Rectal smooth muscle tissue (tissue), 1 donor: ENCODE data around the gene SPOCD1.

ENCODE experiments used
- H3K27ac ChIP-seq: one replicate; pipeline ENCODE4 v1.7.0; 2013; ENCODE audit warnings: low read depth, low read length, inconsistent platforms
- H3K27me3 ChIP-seq: one replicate; pipeline ENCODE4 v1.7.0; 2013; ENCODE audit warnings: low read length; ENCODE audit not compliant: control insufficient read depth, insufficient read depth
- H3K36me3 ChIP-seq: one replicate; pipeline ENCODE4 v1.7.0; 2013; ENCODE audit warnings: low read length; ENCODE audit not compliant: control insufficient read depth, insufficient read depth
- H3K4me1 ChIP-seq: one replicate; pipeline ENCODE4 v1.7.0; 2013; ENCODE audit warnings: low read length; ENCODE audit not compliant: control insufficient read depth, insufficient read depth
- H3K4me3 ChIP-seq: one replicate; pipeline ENCODE4 v1.7.0; 2013; ENCODE audit warnings: low read length
- H3K9ac ChIP-seq: one replicate; pipeline ENCODE4 v1.7.0; 2013; ENCODE audit warnings: low read length

The SPOCD1 gene

DNA sequence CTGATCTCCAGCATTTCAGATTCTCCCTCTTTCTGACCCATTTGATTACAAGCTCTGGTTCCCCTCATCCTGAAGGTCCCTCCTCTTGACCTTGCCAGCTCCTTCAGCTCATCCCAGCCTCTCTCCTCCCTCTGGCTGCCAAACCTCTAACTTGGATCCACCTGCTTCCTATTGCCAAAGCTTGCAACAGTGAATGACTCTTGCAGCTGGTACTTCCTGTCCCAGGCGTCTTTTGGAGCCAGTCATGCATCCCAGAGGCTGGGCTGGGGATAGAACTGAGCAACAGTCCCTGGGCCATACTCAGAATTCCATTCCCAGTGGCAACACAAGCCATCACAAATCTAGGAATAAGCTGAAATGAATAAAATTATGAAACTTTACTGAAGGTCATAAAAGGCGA lies 27.7 kb upstream of the SPOCD1 start:
- Histone ChIP-seq H3K4me3 (no peak overlapping the region), H3K4me1 (no peaks in the 10 kb centered on the region), H3K27ac (no peak overlapping the region), H3K27me3 (no peaks in the 10 kb centered on the region), H3K36me3 (no peaks in the 10 kb centered on the region), H3K9ac (no peak overlapping the region)

DNA sequence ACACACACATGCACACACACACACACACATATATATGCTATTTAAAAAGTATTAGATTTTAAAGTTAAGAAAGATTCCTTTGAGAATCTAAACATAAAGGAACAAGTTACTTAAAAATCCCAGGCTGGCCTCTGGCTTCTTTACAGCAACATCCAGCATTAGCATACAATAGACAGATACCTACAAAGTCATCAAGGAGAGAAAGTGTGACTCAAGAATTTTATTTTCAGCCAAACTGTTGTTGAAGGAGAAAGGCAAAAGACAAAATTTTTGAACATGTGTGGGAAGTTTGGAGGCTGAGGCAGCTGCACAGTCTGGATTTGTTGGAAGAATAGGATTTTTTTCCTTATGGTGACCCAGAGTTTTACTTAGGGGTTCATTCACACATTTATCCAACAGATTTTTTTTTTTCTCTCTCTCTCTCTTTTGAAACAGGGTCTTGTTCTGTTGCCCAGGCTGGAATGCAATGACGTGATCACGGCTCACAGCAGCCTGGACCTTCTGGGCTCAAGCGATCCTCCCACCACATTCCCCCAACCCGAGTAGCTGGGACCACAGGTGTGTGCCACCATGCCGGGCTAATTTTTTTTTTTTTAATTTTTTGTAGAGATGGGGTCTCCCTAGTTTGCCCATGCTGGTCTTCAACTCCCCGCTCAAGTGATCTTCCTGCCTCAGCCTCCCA lies 24.0 kb upstream of the SPOCD1 start:
- no peak overlapping the region for H3K9ac ChIP-seq
- no peaks in the 10 kb centered on the region for H3K27me3 ChIP-seq
- no peaks in the 10 kb centered on the region for H3K36me3 ChIP-seq
- no peak overlapping the region for H3K4me3 ChIP-seq
- no peak overlapping the region for H3K27ac ChIP-seq
- no peaks in the 10 kb centered on the region for H3K4me1 ChIP-seq

DNA sequence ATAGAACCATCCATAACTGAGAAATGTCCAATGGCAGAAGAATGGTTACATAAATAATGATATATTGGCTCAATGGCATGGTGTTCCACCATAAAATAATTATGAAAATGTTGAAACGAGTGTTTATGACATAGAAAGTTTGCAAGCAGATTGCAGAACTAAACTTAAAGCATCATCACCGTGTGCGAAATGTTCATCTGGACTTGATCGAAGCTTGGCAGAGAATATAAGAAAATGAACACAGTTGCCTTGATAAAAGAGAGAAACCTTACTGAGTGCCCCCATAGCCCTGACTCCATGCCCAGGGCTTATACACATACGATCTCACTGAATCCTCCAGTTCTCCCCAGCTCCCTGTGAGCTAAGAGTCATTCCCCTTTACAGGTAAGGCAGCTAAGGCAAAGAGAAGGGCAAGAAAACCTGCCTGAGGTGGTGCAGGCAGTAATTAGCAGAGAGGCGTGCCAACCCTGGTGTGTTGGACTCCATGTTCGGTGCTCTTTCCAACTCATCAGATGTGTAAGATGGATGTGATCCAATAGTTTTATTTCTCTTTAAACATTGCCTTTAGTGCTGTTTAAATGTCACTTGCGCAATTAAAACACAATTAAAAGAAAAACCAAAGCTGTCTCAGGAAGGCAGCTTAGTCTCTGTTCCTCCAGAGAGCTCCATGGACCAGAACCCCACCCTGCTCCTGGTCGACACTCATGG lies 21.8 kb upstream of the SPOCD1 start:
- no peak overlapping the region for H3K27ac ChIP-seq
- H3K4me1 ChIP-seq = no peaks in the 10 kb centered on the region
- no peak overlapping the region for H3K4me3 ChIP-seq
- H3K36me3 ChIP-seq = no peaks in the 10 kb centered on the region
- no peaks in the 10 kb centered on the region for H3K27me3 ChIP-seq
- no peak overlapping the region for H3K9ac ChIP-seq

DNA sequence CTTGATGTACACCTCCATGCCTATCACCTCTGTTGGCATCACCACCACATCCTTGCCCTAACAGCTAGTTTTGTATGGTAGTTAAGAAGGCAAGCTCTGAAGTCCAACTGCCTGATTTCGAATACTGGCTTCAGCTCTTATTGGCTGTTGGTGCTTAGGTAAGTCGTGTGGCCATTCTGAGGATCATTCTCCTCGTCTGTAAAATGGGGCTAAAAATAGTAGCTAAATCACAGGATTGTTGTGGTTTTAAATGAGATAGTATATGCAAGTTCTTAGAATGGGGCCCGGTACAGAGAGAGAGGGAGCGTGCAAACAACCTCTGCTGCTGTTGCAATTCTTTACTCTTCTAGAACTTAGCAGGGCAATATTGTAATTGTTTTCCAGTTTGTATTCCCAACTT lies 20.8 kb upstream of the SPOCD1 start:
- H3K36me3 ChIP-seq = no peaks in the 10 kb centered on the region
- H3K9ac ChIP-seq = no peak overlapping the region
- no peaks in the 10 kb centered on the region for H3K27me3 ChIP-seq
- H3K4me1 ChIP-seq = no peaks in the 10 kb centered on the region
- H3K27ac ChIP-seq = no peak overlapping the region
- no peak overlapping the region for H3K4me3 ChIP-seq

DNA sequence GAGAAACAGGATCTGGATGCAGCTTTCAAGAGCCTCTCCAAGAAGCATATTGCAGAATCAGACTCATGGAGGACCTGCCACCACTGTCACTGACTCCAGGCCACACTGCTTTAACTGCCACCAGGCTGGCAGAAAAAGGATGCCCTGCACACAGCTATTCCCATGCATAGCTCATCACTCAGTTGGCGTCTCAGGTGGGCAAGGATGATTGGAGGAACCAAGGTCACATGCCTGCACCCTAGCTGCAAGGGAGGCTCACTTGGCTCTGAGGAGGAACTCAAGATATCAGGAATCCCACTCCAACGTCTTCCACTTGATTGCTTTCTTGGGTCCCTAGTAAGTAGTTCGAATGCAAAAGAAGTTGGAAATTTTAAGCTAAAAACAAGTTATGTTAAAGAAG lies 19.6 kb upstream of the SPOCD1 start:
- no peak overlapping the region for H3K9ac ChIP-seq
- no peak overlapping the region for H3K27ac ChIP-seq
- H3K4me3 ChIP-seq = no peak overlapping the region
- H3K27me3 ChIP-seq = no peaks in the 10 kb centered on the region
- no peaks in the 10 kb centered on the region for H3K36me3 ChIP-seq
- no peaks in the 10 kb centered on the region for H3K4me1 ChIP-seq

DNA sequence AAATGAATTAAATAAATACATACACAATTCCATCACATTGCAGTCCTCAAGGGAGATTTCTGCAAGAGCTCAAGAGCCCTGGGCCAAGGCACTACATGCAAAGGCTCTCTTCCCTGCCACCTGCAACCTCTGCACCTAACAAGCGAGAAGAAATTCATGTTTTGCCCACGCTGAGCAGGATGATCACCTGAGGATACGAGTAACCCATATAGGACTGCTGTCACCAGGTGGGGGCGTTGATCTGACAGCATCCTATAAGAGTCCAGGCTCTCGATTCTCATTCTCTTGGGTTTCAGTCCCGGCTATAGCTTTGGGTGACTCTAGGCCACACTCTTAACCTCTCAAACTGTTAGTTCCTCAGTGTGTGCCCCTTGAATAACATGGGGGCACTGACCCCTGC lies 18.7 kb upstream of the SPOCD1 start:
- Histone ChIP-seq H3K4me1 (no peaks in the 10 kb centered on the region), H3K27me3 (no peaks in the 10 kb centered on the region), H3K27ac (no peak overlapping the region)

DNA sequence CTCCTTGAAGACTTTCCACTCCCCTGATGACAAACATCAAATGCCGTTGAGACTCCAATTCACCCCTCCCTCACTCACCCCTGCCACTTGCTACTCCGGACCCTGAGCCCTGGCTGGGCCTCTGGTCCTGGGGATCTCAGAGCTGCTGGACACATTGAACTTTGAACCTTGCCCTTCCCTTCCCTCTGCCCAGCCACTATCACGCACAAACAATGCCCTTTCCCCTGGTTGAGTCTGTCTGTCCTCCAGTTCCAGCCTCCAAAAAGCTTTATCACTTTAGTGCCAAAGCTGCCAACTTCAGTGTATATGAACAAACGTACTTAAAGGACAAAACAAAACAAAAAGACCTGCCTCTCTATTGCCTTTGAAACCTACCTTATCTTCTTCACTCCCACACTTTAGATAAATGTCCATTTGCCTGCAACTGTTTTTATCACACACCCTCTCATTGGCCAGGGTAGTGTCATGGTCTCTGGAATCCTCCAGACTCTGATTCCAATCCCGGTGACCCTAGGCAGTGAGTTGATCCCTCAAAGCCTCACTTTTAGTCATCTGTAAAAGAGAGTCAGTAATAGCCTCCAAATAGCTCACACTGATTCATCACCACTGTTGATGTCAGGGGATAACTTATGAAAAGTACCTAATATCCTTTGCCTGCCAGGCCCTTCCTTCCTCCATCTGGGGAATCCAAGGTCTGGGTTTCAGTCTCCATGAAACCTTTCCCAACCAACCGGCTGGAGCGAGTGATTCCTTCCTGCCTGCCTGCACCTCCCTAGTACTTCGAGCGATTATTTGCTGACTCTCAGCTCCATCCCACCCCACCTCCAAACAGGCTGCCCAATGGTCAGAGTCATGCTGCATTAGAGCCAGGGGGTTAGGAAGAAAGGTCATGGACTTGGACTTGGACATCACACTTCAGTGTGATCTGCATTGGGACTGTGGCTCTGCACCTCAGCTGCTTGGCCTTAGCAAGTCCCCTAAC lies 15.9 kb upstream of the SPOCD1 start:
- Histone ChIP-seq H3K9ac (no peak overlapping the region), H3K4me1 (no peaks in the 10 kb centered on the region), H3K4me3 (no peak overlapping the region)

More for the DNA sequence above, 18.7 kb upstream of the SPOCD1 start:
- no peaks in the 10 kb centered on the region for H3K36me3 ChIP-seq
- no peak overlapping the region for H3K9ac ChIP-seq
- no peak overlapping the region for H3K4me3 ChIP-seq

DNA sequence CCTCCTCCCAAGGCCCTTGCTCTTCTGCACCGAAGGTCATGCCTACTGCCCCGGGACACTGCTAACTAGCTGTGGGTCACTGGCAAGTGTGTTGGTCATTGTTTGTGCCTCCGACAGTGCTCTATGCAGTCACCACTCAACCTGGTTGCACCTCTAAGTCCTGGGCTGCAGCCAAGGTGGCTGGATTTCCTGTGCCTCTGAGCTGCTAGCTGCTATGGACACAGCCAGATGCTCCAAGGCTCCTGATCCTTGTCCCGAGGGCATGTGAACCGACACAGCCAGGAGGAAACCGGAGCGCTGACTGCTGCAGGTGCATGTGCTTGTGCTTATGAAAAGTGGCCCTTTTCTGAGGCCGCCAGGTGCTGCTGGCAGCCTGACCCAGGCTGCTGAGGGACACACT lies 14.7 kb upstream of the SPOCD1 start:
- H3K4me3 ChIP-seq = no peak overlapping the region
- H3K27me3 ChIP-seq = no peaks in the 10 kb centered on the region
- H3K4me1 ChIP-seq = no peaks in the 10 kb centered on the region
- no peaks in the 10 kb centered on the region for H3K36me3 ChIP-seq
- no peak overlapping the region for H3K9ac ChIP-seq
- H3K27ac ChIP-seq = no peak overlapping the region

More for the DNA sequence above, 15.9 kb upstream of the SPOCD1 start:
- H3K36me3 ChIP-seq = no peaks in the 10 kb centered on the region
- H3K27ac ChIP-seq = no peak overlapping the region
- H3K27me3 ChIP-seq = no peaks in the 10 kb centered on the region

DNA sequence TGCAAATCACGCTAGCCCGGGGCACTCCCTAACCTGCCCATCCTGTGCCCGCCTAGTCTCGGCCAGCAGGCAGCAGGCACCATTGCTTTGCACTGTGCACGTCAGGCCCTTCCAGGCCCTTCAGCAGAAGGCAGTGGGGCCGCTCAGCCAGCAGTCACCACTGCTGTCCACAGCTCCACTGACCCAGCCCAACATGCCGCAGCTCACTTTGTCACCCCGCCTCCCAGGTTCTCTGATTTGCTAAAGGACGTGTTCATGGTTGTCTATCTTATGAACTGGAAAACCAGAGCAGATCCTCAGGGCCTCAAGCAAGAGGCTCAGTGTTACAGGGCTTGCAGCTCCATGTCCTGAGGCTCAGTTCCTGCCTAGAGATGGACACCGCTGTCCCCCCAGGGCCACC lies 14.2 kb upstream of the SPOCD1 start:
- H3K27me3 ChIP-seq = no peaks in the 10 kb centered on the region

DNA sequence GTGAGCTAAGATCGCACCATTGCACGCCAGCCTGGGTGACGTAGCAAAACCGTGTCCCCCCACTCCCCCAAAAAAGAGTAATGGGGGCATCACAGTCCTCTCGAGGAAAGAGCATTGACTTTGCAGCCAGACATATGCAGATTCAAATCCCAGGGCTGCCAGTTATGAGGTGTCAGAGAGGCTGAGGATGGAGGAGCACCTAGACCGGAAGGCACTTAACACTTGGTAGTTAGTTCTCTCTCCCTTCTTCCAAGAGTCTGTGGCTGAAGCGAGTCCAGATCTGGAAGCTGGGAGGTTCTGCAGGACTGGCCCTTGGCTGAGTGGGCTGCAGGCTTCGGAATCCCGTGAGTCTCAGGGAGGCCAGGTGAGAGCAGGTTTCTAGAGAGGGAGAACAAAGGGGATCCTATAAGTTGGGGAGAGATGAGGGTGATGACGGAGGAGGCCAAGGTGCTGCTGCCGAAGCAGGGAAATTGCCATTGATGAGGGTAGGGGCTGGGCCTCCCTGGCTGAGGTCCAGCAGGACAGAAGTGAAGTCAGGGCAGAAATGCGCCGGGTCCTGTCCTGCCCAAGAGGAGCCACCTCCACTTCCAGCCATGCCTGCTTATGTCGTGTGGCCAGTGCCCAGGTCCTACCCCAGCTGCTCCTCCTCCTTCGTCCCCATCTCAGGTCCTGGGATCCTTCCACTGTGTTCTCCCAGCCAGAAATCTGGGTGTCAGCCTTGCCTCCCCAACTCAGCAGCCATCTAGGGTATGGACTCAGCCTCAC lies 13.3 kb upstream of the SPOCD1 start:
- Histone ChIP-seq H3K36me3 (no peaks in the 10 kb centered on the region), H3K27me3 (no peaks in the 10 kb centered on the region), H3K9ac (no peak overlapping the region), H3K4me1 (no peaks in the 10 kb centered on the region), H3K27ac (no peak overlapping the region), H3K4me3 (no peak overlapping the region)

More for the DNA sequence above, 14.2 kb upstream of the SPOCD1 start:
- Histone ChIP-seq H3K4me3 (no peak overlapping the region), H3K9ac (no peak overlapping the region), H3K36me3 (no peaks in the 10 kb centered on the region), H3K4me1 (no peaks in the 10 kb centered on the region), H3K27ac (no peak overlapping the region)

DNA sequence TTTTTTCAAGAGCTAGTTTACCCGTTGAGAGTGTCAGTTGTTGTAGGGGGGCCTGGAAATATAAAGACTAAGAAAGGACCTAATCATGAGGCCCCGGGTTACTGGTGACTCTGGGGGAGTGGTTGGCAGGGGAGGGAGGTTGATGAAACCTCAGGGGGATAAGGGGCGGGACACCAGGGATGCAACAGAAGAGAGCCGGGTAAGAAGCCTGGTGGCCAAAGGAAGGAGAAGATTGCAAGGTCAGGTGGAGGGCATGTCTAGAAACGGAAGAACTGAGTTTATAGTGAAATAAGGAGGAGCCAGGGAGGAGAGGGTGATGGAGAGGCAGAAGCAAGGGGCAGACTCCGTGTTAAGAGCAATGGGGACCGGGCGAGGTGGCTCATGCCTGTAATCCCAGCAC lies 12.5 kb upstream of the SPOCD1 start:
- no peaks in the 10 kb centered on the region for H3K27me3 ChIP-seq
- H3K4me1 ChIP-seq = no peaks in the 10 kb centered on the region
- no peaks in the 10 kb centered on the region for H3K36me3 ChIP-seq
- no peak overlapping the region for H3K4me3 ChIP-seq
- H3K27ac ChIP-seq = no peak overlapping the region
- H3K9ac ChIP-seq = no peak overlapping the region

DNA sequence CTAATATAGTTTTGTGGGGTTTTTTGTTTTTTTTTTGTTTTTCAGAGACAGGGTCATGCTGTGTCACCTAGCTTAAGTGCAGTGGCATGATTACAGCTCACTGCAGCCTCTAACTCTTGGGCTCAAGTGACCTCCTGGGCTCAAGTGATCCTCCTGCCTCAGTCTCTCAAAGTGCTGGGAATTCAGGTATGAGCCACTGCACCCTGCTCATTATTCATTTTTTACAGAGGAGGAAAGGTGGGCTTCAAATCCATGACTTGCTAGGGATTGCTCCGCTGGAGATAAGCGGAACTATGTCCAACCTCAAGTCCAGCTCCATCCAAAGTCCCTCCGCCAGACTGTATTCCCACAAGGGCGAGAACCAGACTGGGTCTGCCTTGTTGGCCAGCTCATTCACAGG lies 8.0 kb upstream of the SPOCD1 start:
- no peak overlapping the region for H3K4me3 ChIP-seq
- no peak overlapping the region for H3K27ac ChIP-seq
- H3K27me3 ChIP-seq = no peaks in the 10 kb centered on the region
- H3K4me1 ChIP-seq = no peaks in the 10 kb centered on the region
- no peaks in the 10 kb centered on the region for H3K36me3 ChIP-seq
- no peak overlapping the region for H3K9ac ChIP-seq
